ENCODE data around the gene FAM13A.
A peak's percentile ranks its signal among the peaks of the same experiment; 100 is the strongest.

DNA sequence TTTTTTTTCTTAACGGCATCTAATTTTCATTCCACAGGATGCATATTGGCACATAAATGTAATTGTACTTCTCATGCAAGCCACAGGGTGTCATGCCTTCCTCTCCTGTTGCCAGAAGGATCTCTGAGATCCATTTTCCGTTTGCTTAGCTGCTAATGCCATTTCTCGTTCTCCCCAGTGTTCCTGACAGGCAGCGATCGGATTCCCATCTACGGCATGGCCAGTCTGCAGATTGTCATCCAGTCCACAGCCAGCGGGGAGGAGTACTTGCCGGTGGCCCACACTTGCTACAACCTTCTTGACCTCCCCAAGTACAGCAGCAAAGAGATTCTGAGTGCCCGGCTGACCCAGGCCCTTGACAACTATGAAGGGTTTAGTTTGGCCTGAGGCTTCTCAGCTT, 350.4 kb downstream of the FAM13A start:
- TF ChIP-seq CHD1 (IDR thresholded peaks at IDR 0.05; ENCODE audit: low read depth, low read length) = no peak
- TF ChIP-seq SIN3A (conservative IDR thresholded peaks at IDR 0.05 in 1 of 2, IDR thresholded peaks at IDR 0.05 in 1 of 2; ENCODE audit: low read depth in 1 of 2, low read length in 2 of 2) = no peak
- TF ChIP-seq TCF12 (IDR thresholded peaks at IDR 0.05; ENCODE audit: low read depth, low read length) = no peak
- TF ChIP-seq POLR2A (IDR thresholded peaks at IDR 0.05; ENCODE audit: control extremely low read depth in 1 of 2, low read depth in 2 of 2, low read length in 2 of 2) = no peak
- TF ChIP-seq, protein P1, sequence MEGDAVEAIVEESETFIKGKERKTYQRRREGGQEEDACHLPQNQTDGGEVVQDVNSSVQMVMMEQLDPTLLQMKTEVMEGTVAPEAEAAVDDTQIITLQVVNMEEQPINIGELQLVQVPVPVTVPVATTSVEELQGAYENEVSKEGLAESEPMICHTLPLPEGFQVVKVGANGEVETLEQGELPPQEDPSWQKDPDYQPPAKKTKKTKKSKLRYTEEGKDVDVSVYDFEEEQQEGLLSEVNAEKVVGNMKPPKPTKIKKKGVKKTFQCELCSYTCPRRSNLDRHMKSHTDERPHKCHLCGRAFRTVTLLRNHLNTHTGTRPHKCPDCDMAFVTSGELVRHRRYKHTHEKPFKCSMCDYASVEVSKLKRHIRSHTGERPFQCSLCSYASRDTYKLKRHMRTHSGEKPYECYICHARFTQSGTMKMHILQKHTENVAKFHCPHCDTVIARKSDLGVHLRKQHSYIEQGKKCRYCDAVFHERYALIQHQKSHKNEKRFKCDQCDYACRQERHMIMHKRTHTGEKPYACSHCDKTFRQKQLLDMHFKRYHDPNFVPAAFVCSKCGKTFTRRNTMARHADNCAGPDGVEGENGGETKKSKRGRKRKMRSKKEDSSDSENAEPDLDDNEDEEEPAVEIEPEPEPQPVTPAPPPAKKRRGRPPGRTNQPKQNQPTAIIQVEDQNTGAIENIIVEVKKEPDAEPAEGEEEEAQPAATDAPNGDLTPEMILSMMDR (IDR thresholded peaks at IDR 0.05; ENCODE audit: control extremely low read depth in 1 of 3, insufficient read depth in 1 of 3, low read depth in 1 of 3, low read length in 3 of 3) = peak in 2 of 3 experiments; percentile 56 to 64; a peak in 3 of 4 replicates
- TF ChIP-seq JUND (IDR thresholded peaks at IDR 0.05; ENCODE audit: low read length) = no peak
- TF ChIP-seq EGR1 (IDR thresholded peaks at IDR 0.05; ENCODE audit: borderline replicate concordance, low read depth, low read length) = no peak
- TF ChIP-seq CREB1 (IDR thresholded peaks at IDR 0.05) = no peak
- no peak for TF ChIP-seq EP300 (IDR thresholded peaks at IDR 0.05; ENCODE audit: borderline replicate concordance in 1 of 2, low read depth in 2 of 2, low read length in 2 of 2)
- no peak for TF ChIP-seq ZNF274 (IDR thresholded peaks at IDR 0.05; ENCODE audit: borderline replicate concordance, extremely low read depth, low read length)
- no peak for TF ChIP-seq POLR2AphosphoS5 (IDR thresholded peaks at IDR 0.05; ENCODE audit: low read depth, low read length)
- no peak for TF ChIP-seq TAF1 (IDR thresholded peaks at IDR 0.05; ENCODE audit: low read depth, low read length)
- TF ChIP-seq HDAC6 (IDR thresholded peaks at IDR 0.05; ENCODE audit: low read depth, low read length) = no peak

Data from H1 (cell line).